HepG2 (cell line): ENCODE results near the gene CSE1L. TPM values are rescaled to one million over a fixed set of nuclear protein-coding genes. Genes with fewer than 3 reads are reported as not detected.

Experiments used
- ATF7-NPFF ChIP-seq: sonication (generic); formaldehyde crosslinking; IDR thresholded peaks from 2 replicates; pipeline ENCODE4 v1.8.1; 2023; ENCODE audit warnings: mild to moderate bottlenecking, low read depth, missing genetic modification reagents, moderate library complexity
- CHCHD3 ChIP-seq: sonication (generic); formaldehyde crosslinking; IDR thresholded peaks from 2 replicates; pipeline ENCODE4 v1.8.0; 2022; ENCODE audit warnings: mild to moderate bottlenecking, missing genetic modification reagents, moderate library complexity
- ELK4 ChIP-seq: sonication (generic); formaldehyde crosslinking; IDR thresholded peaks from 2 replicates; pipeline ENCODE4 v1.9.0; 2021; ENCODE audit warnings: missing genetic modification reagents, borderline replicate concordance
- ETV5 ChIP-seq: IDR thresholded peaks from 2 replicates; pipeline ENCODE4 v1.6.1; 2018; ENCODE audit warnings: missing biosample characterization, missing genetic modification reagents, inconsistent platforms, borderline replicate concordance
- FOXK2 ChIP-seq: fragments of 450-650 bp; IDR thresholded peaks from 2 replicates; pipeline ENCODE4 v1.6.1; 2016
- GABPA ChIP-seq, 2 experiments: IDR thresholded peaks; 2 replicates each; pipeline ENCODE4 v1.6.1; 2011 to 2016; ENCODE audit warnings: low read depth in 2 of 2, low read length in 1 of 2, missing biosample characterization in 1 of 2, missing genetic modification characterization in 1 of 2
- HOXA3 ChIP-seq: sonication (generic); formaldehyde crosslinking; IDR thresholded peaks from 2 replicates; pipeline ENCODE4 v1.5.0; 2020; ENCODE audit warnings: missing genetic modification reagents
- KDM1A ChIP-seq: IDR thresholded peaks from 2 replicates; pipeline ENCODE4 v1.6.1; 2016; ENCODE audit warnings: missing compliant biosample characterization
- MYNN ChIP-seq: sonication (generic); formaldehyde crosslinking; IDR thresholded peaks from 2 replicates; pipeline ENCODE4 v1.4.0; 2020; ENCODE audit warnings: mild to moderate bottlenecking, low read depth, missing genetic modification reagents
- RBAK ChIP-seq: sonication (generic); formaldehyde crosslinking; IDR thresholded peaks from 2 replicates; pipeline ENCODE4 v1.5.1; 2020; ENCODE audit warnings: mild to moderate bottlenecking, missing genetic modification reagents
- RBFOX2 ChIP-seq: fragments of 200-400 bp; formaldehyde crosslinking; IDR thresholded peaks from 2 replicates; pipeline ENCODE4 v1.6.1; 2017; ENCODE audit warnings: low read depth, mild to moderate bottlenecking, low read length
- SKIL ChIP-seq: sonication (generic); formaldehyde crosslinking; IDR thresholded peaks from 2 replicates; pipeline ENCODE4 v1.8.0; 2022; ENCODE audit warnings: missing genetic modification reagents, mild to moderate bottlenecking, moderate library complexity, borderline replicate concordance
- ZBED4 ChIP-seq: sonication (generic); formaldehyde crosslinking; IDR thresholded peaks from 2 replicates; pipeline ENCODE4 v1.4.0; 2020; ENCODE audit warnings: missing genetic modification reagents, borderline replicate concordance
- ZBTB7B ChIP-seq: sonication (generic); formaldehyde crosslinking; IDR thresholded peaks from 2 replicates; pipeline ENCODE4 v1.4.0; 2020; ENCODE audit warnings: missing genetic modification reagents
- ZFY ChIP-seq: sonication (generic); formaldehyde crosslinking; IDR thresholded peaks from 2 replicates; pipeline ENCODE4 v1.4.0; 2020; ENCODE audit warnings: missing genetic modification reagents
- ZNF280B ChIP-seq: sonication (generic); formaldehyde crosslinking; IDR thresholded peaks from 2 replicates; pipeline ENCODE4 v1.5.0; 2020; ENCODE audit warnings: missing genetic modification reagents, mild to moderate bottlenecking, borderline replicate concordance
- ZNF343 ChIP-seq: sonication (generic); formaldehyde crosslinking; IDR thresholded peaks from 2 replicates; pipeline ENCODE4 v1.4.0; 2020; ENCODE audit warnings: mild to moderate bottlenecking, missing genetic modification reagents
- ZNF547 ChIP-seq: sonication (generic); formaldehyde crosslinking; IDR thresholded peaks from 2 replicates; pipeline ENCODE4 v1.5.1; 2020; ENCODE audit warnings: mild to moderate bottlenecking, missing genetic modification reagents
- ZNF563 ChIP-seq: sonication (generic); formaldehyde crosslinking; IDR thresholded peaks from 2 replicates; pipeline ENCODE4 v1.8.0; 2022; ENCODE audit warnings: mild to moderate bottlenecking, moderate library complexity, missing genetic modification reagents
- polyA plus RNA-seq, 8 experiments: library from polyadenylated mRNA; depleted of rRNA in 3 of 8; stranded (reverse) in 7 of 8; unstranded in 1 of 8; fragments of >200 nt; fragmentation: Illumina TruSeq in 4 of 8; extraction: Trizol in 4 of 8; gene quantifications; 2 replicates each; pipeline versions ENCODE4 v1.2.1 to v1.2.3, GENCODE V29; 2011 to 2016; ENCODE audit warnings: low read depth in 4 of 8, missing spikeins in 1 of 8, mixed read lengths in 1 of 8; ENCODE audit not compliant: insufficient read depth in 1 of 8
- total RNA-seq, 5 experiments: library from RNA; depleted of rRNA; stranded (reverse); fragments of >200 nt; fragmentation: Illumina TruSeq; extraction: Trizol; gene quantifications; 2 replicates each; pipeline ENCODE4 v1.2.3, GENCODE V29; 2016; ENCODE audit warnings: low read depth in 1 of 5

CSE1L gene
- total and polyA plus RNA-seq, 2 of the 13 experiments (the other 11 are each of a cell fraction or from before 2014, with no cell fraction given), result 56.9 to 258 TPM

GRCh38 chr20:49123982-49124381, 77.9 kb downstream of the CSE1L start (continued):
- no peak for TF ChIP-seq ZNF563 (CRISPR knock-in tag)
- no peak for TF ChIP-seq ZBED4
- TF ChIP-seq GABPA (IDR thresholded peaks at IDR 0.05; ENCODE audit: low read depth, low read length), result no peak
- TF ChIP-seq GABPA (CRISPR knock-in tag; IDR thresholded peaks at IDR 0.05; ENCODE audit: low read depth), result no peak
- no peak for TF ChIP-seq MYNN (CRISPR knock-in tag)
- no peak for TF ChIP-seq ATF7-NPFF (CRISPR knock-in tag)
- TF ChIP-seq SKIL (CRISPR knock-in tag), result no peak
- no peak for TF ChIP-seq KDM1A (CRISPR knock-in tag)
- TF ChIP-seq ETV5, result no peak
- no peak for TF ChIP-seq ZNF343
- no peak for TF ChIP-seq FOXK2
- TF ChIP-seq ZBTB7B (CRISPR knock-in tag), result no peak
- TF ChIP-seq ELK4 (CRISPR knock-in tag), result no peak
- no peak for TF ChIP-seq CHCHD3 (CRISPR knock-in tag)
- no peak for TF ChIP-seq RBFOX2
- no peak for TF ChIP-seq ZNF280B (CRISPR knock-in tag)
- TF ChIP-seq HOXA3 (CRISPR knock-in tag), result no peak
- TF ChIP-seq ZFY (CRISPR knock-in tag), result no peak
- TF ChIP-seq ZNF547, result no peak
- TF ChIP-seq RBAK (CRISPR knock-in tag), result no peak
- TF ChIP-seq, all 625 proteins: peak for 5
